Measurements from ENCODE around the gene A2M.
A peak's percentile ranks its signal among the peaks of the same experiment; 100 is the strongest.

Gene A2M

DNA sequence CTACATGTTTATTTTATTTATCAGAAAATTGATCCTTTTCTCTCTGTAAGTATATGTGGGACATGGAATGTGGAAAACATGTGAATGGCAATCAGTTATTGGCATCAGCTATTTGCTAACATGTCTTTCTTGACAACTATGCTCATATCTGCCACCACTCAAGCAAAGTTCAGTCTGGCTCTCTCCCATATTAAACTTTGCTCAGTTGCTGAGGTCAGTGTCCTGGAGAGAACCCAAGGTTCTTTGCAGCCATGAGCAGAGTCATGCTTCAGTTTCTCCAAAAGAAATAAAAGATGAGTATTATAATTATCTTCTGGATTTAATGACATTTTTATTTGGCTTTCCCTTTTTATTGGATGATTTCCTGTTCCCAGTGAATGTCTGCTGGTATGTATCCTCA, 42.6 kb downstream of the A2M start:
- no peak for DNase-seq (ENCODE audit: low read depth in 2 of 2)

DNA sequence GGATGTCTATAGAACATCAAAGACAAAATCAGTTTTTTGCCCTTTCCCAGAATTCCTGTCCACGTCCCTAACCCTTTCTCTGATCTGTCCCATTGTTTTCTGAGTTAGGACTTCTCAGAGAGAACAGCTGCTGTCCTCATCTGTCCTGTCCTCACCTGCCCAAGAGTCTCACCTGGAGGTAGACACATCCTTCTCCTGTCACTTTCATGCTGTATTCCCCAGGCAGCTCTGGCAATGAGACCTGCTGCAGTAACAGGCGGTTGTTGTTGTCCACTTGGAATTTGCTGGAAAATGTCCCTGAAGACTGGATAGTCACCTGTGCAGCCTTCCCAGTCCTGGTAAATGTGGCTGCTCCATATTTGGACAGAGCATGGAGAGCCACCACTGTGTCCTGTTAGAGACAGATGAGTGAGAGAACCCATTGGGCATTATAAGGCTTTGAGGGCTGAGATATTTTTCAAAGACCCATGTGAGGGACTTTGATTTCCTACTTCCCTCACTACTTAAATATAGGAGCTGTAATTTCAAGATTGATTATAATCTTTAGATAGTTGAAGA, 43.2 kb downstream of the A2M start:
- no peak for DNase-seq (ENCODE audit: low read depth in 2 of 2)

DNA sequence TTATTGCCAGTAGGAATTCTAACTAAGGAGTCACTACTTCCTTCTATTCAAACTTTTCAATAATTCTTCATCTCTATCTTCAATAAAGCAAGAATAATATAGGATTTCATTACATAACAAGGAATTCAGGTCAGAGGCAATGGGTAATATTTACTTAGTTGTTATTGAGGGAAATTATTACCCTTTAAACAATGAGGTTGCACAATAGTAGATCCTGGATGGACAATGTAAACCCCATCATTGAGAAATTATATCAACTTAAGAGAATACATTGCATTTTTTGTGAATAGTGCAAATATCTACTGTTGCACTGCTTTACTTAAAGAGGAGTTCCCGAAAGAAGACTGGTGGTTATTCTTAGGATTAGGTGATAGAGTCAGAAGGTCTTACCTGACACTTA, 43.8 kb downstream of the A2M start:
- no peak for DNase-seq (ENCODE audit: low read depth in 2 of 2)

DNA sequence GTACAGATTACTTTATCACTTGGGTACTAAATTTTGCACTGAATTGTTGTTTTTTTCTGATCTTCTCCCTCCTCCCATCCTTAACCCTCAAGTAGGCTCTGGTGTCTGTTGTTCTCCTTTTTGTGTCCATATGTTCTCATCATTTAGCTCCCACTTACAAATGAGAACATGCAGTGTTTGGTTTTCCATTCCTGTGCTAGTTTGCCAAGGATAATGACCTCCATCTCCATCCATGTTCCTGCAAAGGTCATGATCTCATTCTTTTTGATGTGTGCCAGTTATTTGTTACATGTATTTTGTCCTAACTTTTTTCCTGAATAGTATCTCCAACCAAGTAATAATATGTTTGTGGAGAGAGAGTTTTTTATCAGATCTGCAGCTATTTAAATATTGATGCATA, 44.2 kb downstream of the A2M start:
- no peak for DNase-seq (ENCODE audit: low read depth in 2 of 2)

DNA sequence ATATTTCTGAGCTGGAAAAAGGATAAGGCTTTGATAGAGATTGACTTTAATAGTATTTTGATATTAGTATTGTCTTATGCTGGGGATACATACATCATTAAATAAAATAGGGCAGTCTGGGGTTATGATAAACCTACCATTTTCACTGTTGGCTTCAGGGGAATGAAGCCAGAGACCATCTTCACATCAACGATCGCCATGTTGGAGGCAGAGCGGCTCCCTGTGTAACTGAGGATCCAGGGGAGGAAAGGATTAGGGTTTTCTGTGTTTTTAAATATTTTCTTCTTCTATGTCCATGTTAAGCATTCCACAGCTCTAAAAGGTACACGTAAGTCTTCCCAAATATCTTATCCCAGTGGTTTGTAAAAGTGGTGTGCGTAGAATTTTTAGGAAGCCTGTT, 45.4 kb downstream of the A2M start:
- no peak for DNase-seq (ENCODE audit: low read depth in 2 of 2)

DNA sequence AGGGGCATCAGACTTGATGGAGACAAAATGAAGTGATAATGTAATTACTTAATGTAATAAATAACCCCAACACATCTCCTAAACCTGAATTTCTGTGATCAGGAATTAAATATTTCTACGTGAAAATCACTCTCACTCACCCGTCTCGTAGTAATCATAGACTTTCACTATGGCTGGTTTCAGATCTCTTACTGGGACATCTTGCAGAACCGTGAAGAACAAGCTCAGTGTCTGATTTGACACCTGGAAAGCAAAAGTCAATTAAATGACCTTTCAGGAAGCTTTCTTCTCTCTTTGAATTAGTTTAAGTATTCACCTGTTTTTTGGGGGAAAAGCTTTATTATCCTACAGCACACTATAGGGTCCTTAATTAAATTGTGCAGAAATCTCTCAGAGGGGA, 47.1 kb downstream of the A2M start:
- DNase-seq (ENCODE audit: low read depth in 2 of 2), result no peak

DNA sequence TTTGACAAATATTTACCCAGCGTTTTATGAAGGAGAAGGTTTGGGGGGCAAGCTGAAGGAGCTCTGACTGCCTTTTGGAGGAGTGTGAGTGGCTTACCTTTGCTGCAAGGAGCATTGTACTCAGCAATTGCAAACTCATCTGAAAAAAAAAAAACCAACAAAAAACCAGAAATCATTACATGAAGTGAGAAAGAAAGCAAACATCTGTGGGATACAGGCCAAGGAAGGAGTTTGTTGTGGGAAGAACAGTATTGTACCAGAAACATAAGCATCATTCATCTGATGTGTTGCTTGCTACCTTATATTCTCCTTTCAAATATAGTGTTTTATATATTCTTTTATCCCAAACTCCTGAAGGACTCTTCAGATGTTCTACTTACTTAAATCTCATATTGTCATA, 47.6 kb downstream of the A2M start:
- no peak for DNase-seq (ENCODE audit: low read depth in 2 of 2)

DNA sequence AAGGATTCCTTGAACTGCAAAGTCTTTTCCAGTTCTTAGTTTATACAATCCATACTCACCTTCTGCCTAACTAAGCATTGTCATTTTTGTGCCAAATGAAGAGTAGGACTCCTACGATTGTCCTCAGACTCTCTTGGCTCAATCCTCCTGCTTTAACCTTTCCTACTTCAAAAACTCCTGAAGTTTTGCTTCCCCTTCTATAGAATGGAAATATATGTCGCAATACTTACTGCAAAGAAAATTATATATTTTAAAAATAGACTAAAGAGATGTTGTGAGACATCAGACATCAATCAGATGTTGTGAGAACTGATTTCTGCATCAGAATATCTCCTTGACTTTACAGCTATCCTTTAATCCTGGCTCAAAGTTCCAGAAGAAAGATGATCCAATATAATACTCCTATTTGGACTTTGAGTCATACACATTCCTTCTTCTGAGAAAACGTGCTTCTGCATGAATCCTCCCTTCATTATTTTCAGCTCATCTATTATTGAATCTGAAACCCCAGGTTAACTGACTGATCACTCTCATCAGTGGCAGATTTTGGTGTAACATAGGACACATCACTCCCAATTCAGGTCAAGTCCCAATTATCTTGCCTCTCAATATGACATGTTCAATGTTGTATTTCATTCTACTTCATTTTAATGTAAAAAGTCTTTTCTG, 48.8 kb downstream of the A2M start:
- DNase-seq (ENCODE audit: low read depth in 2 of 2), result no peak

DNA sequence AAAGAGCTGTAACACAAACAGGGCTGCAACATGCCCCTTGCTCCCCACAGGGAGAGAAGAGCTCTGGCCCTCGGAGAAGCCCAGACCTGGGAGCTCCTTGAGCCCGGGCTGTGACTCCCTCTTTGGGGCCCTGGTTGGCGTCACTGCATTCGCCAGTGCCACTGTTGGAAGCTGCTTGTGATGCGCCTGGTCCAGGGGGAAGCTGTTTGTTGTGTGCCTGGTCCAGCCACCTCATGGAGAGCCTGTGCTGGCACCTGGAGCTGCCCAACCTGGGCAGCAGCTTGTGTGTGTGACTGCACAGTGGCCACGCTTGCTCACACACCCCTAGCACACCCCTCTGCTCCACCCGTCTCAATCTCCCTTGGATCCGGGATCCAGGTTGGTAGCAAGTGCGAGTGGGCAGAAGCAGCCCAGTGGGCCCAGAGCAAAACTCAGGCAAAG, 49.5 kb downstream of the A2M start:
- no peak for DNase-seq (ENCODE audit: low read depth in 2 of 2)

DNA sequence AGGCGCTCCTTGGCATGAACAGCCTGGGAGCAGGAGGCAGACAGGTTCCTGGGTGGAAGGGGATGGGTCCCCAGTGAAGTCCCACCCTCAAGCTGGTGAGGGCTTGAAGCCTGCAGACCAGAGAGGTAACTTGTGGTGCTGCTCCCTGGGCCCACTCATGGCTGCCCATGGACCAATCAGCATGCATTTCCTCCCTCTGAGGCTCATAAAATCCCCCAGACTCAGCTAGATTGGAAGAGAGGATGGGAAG, 50.2 kb downstream of the A2M start:
- no peak for DNase-seq (ENCODE audit: low read depth in 2 of 2)

DNA sequence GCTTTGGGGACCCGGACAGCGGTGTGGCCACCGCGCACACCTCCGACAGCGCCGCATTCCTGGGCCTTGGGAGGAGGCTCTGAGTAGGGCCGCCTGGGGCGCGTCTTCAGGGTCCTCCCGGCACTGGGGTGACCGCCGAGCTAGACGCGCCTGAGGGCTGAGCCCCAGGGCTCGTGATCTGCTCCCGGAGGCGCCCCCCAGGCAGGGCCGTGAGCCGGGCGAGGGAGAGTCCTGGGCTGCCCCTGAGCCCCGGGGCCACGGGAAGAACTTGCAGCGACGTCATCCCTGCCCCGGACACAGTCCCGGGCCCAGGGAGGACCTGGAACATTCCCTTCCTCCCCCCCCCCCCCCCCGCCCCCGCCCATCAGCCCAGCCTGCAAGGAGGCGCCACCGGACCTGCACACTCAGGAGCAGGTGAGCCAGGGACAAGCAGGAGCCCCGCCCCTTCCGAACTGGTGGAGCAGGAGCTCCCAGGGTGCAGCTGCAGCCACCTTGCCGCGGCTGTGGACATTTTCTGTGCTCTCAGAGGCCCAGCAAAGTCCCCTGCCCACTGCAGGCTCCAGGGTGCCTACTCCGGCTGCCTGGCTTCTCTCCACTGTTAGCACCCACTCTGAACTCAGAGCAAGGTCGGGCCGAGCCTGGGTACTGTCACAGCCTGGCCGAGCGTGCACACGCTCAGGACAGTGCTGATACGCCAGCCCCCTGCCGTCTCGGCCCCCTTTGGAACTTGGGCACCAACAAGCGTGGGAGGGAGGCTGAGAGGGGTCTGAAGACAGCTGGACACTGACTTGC, 50.7 kb downstream of the A2M start:
- DNase-seq (ENCODE audit: low read depth in 2 of 2), result peak in 1 of 2 experiments; percentile 4

DNA sequence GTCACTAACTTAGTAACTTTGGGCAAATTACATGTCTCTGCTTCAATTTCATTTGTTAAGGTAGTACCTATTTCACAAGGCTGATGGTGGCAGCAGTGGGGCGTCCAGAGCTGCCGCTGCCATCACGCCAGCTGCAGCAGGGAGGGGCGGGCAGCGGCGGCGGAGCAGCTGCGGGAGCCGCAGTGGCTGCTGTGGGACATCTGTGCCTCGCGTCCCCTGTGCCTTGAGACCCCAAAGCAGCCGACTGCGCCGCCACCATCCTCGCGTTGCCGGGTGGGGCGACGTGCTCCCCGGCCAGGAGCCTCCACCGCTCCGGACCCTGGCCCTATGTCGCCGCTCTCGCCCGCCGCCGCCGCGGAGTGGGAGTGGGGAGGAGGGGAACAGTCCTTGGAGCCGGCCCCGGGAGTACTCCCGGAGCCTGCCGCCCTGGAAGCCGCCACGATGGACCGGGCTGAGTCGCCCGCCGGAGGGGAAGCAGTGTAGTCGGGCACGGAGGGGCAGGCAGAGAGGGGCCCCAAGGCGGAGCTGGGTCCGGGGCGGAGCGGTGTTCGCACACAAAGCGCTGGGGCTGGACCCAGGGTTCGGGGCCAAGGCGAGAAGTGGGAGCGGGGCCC, 51.4 kb downstream of the A2M start:
- peak in 1 of 2 experiments; percentile 36 for DNase-seq (ENCODE audit: low read depth in 2 of 2)

DNA sequence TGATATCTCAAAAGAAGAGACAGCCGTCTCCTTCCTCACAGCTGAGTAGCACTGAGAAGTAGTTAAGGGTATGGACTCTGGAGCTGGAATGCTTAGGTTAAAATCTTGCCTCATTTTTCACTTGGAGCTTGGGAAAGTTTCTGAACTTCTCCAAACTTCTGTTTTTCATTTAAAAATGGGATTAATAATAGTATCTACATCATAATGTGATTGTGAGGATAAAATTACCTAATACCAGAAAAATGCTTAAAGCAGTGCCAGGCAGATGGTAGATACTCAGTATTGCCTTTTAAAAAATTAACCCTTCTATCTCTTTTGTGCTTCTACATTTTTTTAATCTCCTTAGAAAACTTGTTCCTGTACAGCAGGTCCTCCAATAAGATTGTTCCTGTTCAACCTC, 63.1 kb downstream of the A2M start:
- DNase-seq (ENCODE audit: low read depth in 2 of 2), result no peak

DNA sequence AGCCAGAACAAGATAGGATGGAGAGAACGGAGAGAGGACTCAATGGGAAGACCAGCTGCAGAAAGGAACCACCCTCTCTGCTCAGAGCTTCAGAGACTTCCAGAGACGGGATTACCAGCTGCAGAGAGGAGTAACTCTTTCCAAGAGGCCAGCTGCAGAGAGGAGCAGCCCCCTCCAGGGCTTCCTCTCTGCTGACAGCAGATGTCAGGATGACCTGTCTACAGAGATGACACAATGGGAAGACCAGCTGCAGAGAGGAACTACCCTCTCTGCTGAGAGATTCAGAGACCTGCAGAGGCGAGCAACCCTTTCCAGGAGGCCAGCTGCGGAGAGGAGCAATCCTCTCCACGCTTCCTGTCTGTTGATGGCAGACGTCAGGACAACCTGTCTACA, 64.6 kb downstream of the A2M start:
- no peak for DNase-seq (ENCODE audit: low read depth in 2 of 2)

DNA sequence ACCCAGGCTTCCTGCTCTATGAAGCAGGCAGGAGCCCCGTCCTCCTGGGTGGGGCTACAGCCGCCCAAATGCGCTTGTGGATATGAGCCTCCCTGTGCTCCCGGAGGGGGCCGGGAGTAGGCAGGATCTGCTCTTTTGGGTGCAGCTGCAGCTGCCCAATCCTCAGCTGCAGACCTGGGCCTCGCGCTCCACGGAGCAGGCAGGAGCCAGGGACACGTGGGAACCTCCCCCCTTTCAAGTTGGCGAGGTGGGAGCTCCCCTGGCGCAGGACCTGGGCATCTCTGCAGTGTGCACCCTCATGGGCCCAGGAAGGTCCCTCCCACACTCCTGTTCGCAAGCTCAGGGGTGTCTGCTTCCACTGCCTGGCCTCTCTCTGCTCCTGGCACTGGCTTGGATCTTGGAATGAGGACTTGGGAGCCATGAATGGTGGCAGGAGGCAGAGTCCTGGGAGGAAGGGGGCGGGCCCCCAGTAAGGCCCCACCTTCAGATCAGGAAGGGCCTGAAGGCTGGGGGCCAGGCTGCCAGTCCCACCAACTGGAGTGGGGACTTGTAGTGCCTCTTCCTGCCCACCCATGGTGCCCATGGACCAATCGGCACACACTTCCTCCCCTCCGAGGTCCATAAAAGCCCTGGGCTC, 65.1 kb downstream of the A2M start:
- no peak for DNase-seq (ENCODE audit: low read depth in 2 of 2)

DNA sequence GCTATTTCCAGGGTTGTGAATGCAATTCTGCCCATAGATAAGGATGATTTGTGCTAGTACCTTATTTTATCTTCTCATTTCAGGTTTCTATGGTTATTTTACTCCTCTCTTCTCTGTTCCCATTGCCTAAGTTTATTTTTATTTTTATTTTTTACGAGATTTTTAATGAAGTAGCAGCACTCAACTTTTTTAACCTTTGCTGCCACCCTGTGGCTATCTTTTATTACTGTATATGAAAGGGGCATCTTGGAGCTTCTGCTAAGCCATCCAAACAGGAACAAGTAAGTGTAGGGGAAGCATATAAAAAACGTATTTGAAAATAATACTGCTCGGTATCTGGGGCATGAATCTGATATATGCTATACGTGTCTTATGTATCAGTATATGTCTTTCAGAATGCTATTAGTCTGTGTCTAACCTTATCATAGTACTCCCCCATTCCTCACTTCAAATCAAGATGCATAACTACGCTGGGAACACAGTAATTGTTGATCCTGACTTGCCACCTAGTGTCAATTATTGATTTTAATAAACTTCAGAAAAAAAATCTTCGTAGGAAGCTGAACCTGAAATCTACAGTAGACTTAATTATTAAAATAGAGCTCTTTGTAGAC, 66.1 kb downstream of the A2M start:
- no peak for DNase-seq (ENCODE audit: low read depth in 2 of 2)

DNA sequence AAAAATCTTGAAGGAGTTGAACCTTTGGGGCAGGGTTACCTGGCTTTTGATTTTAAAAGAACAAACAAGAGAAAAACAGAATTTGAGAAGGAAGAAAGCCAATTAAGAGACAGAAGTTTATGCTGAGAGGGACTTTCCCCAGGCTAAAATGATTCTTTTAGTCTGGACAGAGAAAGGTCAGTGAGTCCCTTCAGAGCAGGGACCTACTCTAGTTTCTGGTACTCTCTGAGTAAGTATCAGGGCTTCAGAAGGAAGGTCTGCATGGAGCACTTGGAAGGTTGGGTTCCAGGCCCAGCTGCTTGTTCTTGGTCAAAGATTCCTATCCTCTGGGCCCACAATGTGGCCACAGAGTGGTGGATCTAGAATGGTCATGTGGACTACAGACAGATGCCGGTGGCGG, 66.8 kb downstream of the A2M start:
- DNase-seq (ENCODE audit: low read depth in 2 of 2), result no peak

DNA sequence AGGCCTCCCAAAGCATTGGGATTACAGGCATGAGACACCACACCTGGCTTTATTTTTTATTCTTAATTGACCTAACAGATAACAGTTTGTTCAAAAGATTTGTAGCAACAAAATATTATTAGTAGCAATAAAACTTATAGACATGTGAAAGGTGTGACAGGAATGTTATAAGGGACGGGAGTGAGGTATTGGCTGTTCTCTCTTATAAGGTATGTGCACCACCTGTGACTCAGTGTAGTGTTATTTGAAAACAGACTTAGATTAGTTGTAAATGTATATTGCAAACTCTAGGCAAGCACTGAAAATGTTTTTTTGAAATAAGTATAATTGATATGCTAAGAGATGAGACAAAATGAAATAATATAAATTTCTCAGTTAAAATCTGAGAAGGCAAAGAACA, 68.6 kb downstream of the A2M start:
- DNase-seq (ENCODE audit: low read depth in 2 of 2), result no peak

DNA sequence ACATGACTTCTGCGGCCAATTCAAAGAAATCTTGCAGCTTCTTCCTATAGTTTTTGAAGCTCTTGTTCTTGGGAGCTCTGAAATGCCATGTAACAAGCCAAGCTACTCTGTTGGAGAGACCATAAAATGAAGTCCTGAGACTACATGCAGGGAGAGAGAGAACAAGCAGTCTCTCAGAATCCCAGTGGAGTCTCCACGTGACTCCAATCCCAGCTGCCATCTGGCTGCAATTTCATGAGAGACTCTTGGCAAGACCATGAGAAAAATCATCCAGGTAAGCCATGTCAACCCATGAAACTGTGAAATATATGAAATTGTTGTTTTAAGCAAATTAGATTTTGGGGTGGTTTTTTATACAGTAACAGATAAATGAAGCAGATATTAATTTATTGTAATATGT, 72.0 kb downstream of the A2M start:
- DNase-seq (ENCODE audit: low read depth in 2 of 2), result no peak

DNA sequence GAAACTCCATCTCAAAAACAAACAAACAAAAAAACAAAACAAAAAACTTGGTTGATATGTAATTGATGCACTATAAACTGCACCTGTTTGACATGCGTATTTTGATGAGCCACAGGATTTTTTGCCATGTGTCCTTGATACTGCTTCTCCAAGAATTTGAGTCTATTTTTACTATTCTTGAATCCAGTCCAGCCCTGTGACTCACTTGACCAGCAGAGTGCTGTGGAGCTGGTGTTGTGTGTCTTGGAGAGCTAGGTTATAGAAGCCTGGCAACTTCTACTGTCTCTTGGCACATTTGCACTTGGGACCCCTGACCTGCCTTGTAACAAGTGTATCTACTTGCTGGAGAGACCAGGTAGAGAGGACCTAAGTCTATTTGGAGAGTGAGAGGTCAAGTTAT, 74.4 kb downstream of the A2M start:
- no peak for DNase-seq (ENCODE audit: low read depth in 2 of 2)

DNA sequence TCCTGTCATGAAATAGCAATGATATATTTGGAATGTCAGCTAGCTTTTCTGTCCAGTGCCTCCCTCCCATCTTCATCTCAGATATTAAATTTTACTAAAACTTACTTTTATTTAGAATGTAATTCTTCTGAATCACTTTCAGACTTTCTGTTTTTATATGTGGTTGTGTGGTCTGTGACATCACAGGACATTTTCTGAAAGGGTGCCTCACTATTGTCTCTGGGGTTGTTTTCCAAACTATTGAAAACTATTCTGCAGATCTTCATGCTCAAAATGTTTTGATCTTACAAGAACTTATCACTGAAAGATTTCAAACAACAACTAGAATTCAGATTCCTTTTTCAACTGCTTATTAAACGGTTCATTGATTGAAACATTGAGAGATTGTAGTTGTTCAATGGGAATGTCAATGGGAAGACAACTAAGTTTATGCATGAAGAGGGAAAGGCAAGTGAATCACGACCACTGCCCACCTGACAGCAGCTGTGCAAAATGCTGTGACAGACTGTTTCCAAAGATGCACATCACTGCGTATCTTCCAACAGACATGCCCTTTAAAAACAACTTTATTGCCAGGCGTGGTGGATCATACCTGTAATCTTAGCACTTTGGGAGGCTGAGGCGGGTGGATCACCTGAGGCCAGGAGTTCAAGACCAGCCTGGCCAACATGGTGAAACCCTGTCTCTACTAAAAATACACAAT, 75.1 kb downstream of the A2M start:
- DNase-seq (ENCODE audit: low read depth in 2 of 2), result no peak

Data from stimulated activated CD4-positive, alpha-beta T cell treated with anti-CD3 and anti-CD28 coated beads, Interleukin-12 subunit alpha, Interleukin-12 subunit beta, amount 100 ng/mL, for 24 hours (primary cell).